HG03097 (cell line): ENCODE data around the gene GNA15.
A peak's percentile ranks its signal among the peaks of the same experiment; 100 is the strongest.
"Not testable (repeated sequence)": the region's sequence is repeated elsewhere in the genome, so short reads cannot be mapped to it uniquely, and the experiment has no call there.

Experiments used
- ATAC-seq: cut with Tn5 transposase; IDR thresholded peaks from one replicate; pipeline ENCODE4 v1.9.1; 2021; ENCODE audit not compliant: unreplicated experiment, low FRiP score

The GNA15 gene

GRCh38 chr19:3145909-3146676 lies 10.3 kb downstream of the GNA15 start:
- ATAC-seq = no peak

- no peak for ATAC-seq
Measured at GRCh38 chr19:3146677-3147100, 10.9 kb downstream of the GNA15 start.

- no peak for ATAC-seq
Measured at GRCh38 chr19:3148503-3148902, 12.7 kb downstream of the GNA15 start.

- ATAC-seq = no peak
Measured at GRCh38 chr19:3149089-3149488, 13.3 kb downstream of the GNA15 start.

GRCh38 chr19:3149526-3150505 lies 14.0 kb downstream of the GNA15 start:
- no peak for ATAC-seq

GRCh38 chr19:3150739-3151329 lies 15.0 kb downstream of the GNA15 start:
- no peak for ATAC-seq

GRCh38 chr19:3151563-3152418 lies 16.0 kb downstream of the GNA15 start:
- ATAC-seq = no peak

- ATAC-seq = no peak
Measured at GRCh38 chr19:3152419-3152780, 16.6 kb downstream of the GNA15 start.

- ATAC-seq = no peak
Measured at GRCh38 chr19:3153286-3154230, 17.7 kb downstream of the GNA15 start.

GRCh38 chr19:3154447-3154846 lies 18.6 kb downstream of the GNA15 start:
- not testable (repeated sequence) for ATAC-seq

- peak; percentile 73 for ATAC-seq
Measured at GRCh38 chr19:3154957-3155736, 19.3 kb downstream of the GNA15 start.

GRCh38 chr19:3157096-3157845 lies 21.4 kb downstream of the GNA15 start:
- no peak for ATAC-seq

GRCh38 chr19:3159565-3159964 lies 23.7 kb downstream of the GNA15 start:
- ATAC-seq = no peak

- ATAC-seq = no peak
Measured at GRCh38 chr19:3160219-3160618, 24.4 kb downstream of the GNA15 start.

- no peak for ATAC-seq
Measured at GRCh38 chr19:3161453-3161852, 25.6 kb downstream of the GNA15 start.

GRCh38 chr19:3162418-3163229 lies 26.8 kb downstream of the GNA15 start:
- no peak for ATAC-seq
